Measurements from ENCODE around the gene RAP1GDS1. TPM values are rescaled to one million over a fixed set of nuclear protein-coding genes. Genes with fewer than 3 reads are reported as not detected.
A peak's percentile ranks its signal among the peaks of the same experiment; 100 is the strongest.

The RAP1GDS1 gene
- total RNA-seq, 1 experiment from 2014 or later, result 31.1 TPM

- H3K36me3 ChIP-seq (ENCODE audit: low read depth, low read length), result 0 out of 2 replicates have a peak, but pooled peaks cover 7% of the 10 kb centered on the region
- no peak overlapping the region for H3K27ac ChIP-seq (ENCODE audit: low read length)
- peaks cover 13% of the 10 kb centered on the region for H3K4me1 ChIP-seq (ENCODE audit: insufficient read depth, low read length)
- no peak overlapping the region for H3K4me3 ChIP-seq (ENCODE audit: low read length)
- ChIA-PET POLR2A (ENCODE audit: unreplicated experiment) (no interaction called here), CTCF (no interaction called here)
- H3K79me2 ChIP-seq (ENCODE audit: low read length), result peaks cover 99% of the 10 kb centered on the region
- H3K4me2 ChIP-seq (ENCODE audit: low read length), result no peak overlapping the region
- no peaks in the 10 kb centered on the region for H3K27me3 ChIP-seq (ENCODE audit: low read length)
- intact Hi-C loops (cut with micrococcal nuclease), result no loop called here
- no peaks in the 10 kb centered on the region for H3K9me3 ChIP-seq (ENCODE audit: low read length)
- DNase-seq (no peak), ATAC-seq (no peak)
- H4K20me1 ChIP-seq (ENCODE audit: low read length), result peaks cover 11% of the 10 kb centered on the region; the same call in 1 of the 2 replicates
- no peaks in the 10 kb centered on the region for H3K9me2 ChIP-seq (replicated peaks; ENCODE audit: low read length)
- TF ChIP-seq EZH2 (IDR thresholded peaks at IDR 0.05; ENCODE audit: low read length, unreplicated experiment), result no peak
- no peak for TF ChIP-seq EZH2phosphoT487 (IDR thresholded peaks at IDR 0.05; ENCODE audit: borderline replicate concordance, low read length)
- TF ChIP-seq CTCF (conservative IDR thresholded peaks at IDR 0.05; ENCODE audit: low read depth, low read length), result no peak
- H3F3A ChIP-seq (ENCODE audit: low read length, unreplicated experiment), result no peaks in the 10 kb centered on the region
- H2AFZ ChIP-seq (ENCODE audit: low read length), result no peak overlapping the region
- no peak overlapping the region for H3K9ac ChIP-seq (ENCODE audit: low read length)
- no TSS peak for BruUV-seq (replicated peaks)
These were observed 6.3 kb downstream of the RAP1GDS1 start for GRCh38 chr4:98267498-98267897.

DNA sequence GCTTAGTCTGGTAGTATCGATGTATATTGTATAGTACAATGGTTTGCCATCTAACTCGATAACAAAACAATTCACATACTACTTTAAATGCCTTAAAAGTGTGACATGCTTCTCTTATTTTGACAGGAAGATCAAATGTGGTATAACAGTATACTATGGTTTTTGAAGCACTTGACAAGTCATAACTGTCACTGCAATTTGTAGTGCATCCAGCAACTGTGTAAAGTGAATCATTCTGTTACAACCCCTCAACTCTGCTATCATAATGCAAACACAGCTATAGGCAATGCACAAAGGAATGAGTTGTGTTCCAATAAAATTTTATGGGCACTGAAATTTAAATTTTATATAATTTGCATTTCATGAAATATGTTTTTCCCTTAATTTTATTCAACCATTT, 14.0 kb downstream of the RAP1GDS1 start:
- no peaks in the 10 kb centered on the region for H3K36me3 ChIP-seq (ENCODE audit: low read depth, low read length)
- H3K4me2 ChIP-seq (ENCODE audit: low read length), result no peak overlapping the region
- ChIA-PET CTCF (no interaction called here), POLR2A (ENCODE audit: unreplicated experiment) (no interaction called here)
- H3K9me2 ChIP-seq (replicated peaks; ENCODE audit: low read length), result no peaks in the 10 kb centered on the region
- H3K4me3 ChIP-seq (ENCODE audit: low read length), result no peak overlapping the region
- peak; percentile 78 for ATAC-seq
- H3K9ac ChIP-seq (ENCODE audit: low read length), result no peak overlapping the region
- peak; percentile 22 for DNase-seq
- no peak overlapping the region for H3K27ac ChIP-seq (ENCODE audit: low read length)
- H3F3A ChIP-seq (ENCODE audit: low read length, unreplicated experiment), result no peaks in the 10 kb centered on the region
- BruUV-seq (replicated peaks), result no TSS peak
- H4K20me1 ChIP-seq (ENCODE audit: low read length), result no peaks in the 10 kb centered on the region
- H3K9me3 ChIP-seq (ENCODE audit: low read length), result no peaks in the 10 kb centered on the region
- H2AFZ ChIP-seq (ENCODE audit: low read length), result no peak overlapping the region
- intact Hi-C loops (cut with micrococcal nuclease), result no loop called here
- no peaks in the 10 kb centered on the region for H3K27me3 ChIP-seq (ENCODE audit: low read length)
- peaks cover 79% of the 10 kb centered on the region for H3K79me2 ChIP-seq (ENCODE audit: low read length)
- TF ChIP-seq EZH2phosphoT487 (IDR thresholded peaks at IDR 0.05; ENCODE audit: borderline replicate concordance, low read length), result no peak
- no peak for TF ChIP-seq EZH2 (IDR thresholded peaks at IDR 0.05; ENCODE audit: low read length, unreplicated experiment)
- no peak for TF ChIP-seq CTCF (conservative IDR thresholded peaks at IDR 0.05; ENCODE audit: low read depth, low read length)
- H3K4me1 ChIP-seq (ENCODE audit: insufficient read depth, low read length), result no peaks in the 10 kb centered on the region

DNA sequence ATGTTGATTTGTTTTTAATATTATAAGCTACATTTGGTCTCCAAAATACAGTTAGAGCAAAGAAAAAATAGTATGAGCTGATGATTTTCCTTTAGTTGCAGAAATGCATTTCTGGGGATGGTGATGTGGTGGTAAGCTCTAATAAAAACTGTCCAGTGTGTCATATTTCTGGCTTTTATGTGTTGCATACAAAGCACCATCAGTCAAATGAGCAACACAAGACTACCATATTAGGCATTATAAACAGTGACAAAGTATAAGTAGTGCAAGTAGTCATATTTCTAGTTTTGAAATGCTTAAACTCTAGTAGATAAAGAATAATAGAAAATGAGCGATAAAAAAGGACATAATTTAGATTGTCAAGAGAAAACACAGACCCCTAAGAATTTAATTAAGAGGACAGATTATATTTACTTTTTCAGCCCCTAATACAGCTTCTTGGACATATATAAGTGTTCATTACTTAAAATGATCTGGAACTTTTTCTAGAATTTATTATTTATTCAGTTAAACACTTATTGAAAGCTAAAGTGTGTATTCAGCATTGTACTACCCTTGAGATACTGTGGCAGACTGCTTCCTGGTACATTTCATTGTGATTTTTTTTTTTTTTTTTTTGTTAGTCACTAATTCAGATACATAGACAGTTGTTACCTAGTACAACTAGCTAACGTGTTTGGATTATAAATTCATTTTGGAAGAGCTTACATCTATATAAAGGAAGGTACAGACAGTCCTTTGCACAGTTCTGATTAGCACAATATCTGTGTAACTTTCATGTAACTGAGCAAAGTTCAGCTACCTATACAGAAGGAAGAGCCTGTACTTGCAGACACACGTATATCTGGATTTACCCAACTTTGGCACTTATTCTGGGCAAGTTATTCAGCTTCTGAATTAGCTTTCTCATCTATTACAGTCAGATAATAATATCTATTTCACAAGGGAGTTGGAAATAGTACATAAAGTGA, 22.3 kb downstream of the RAP1GDS1 start:
- Histone ChIP-seq H3K27me3 (ENCODE audit: low read length) (no peaks in the 10 kb centered on the region), H3F3A (ENCODE audit: low read length, unreplicated experiment) (no peaks in the 10 kb centered on the region), H4K20me1 (ENCODE audit: low read length) (no peaks in the 10 kb centered on the region), H2AFZ (ENCODE audit: low read length) (no peak overlapping the region), H3K9me3 (ENCODE audit: low read length) (no peaks in the 10 kb centered on the region), H3K36me3 (ENCODE audit: low read depth, low read length) (no peaks in the 10 kb centered on the region), H3K9me2 (replicated peaks; ENCODE audit: low read length) (no peaks in the 10 kb centered on the region), H3K4me1 (ENCODE audit: insufficient read depth, low read length) (peaks cover 12% of the 10 kb centered on the region), H3K27ac (ENCODE audit: low read length) (no peak overlapping the region), H3K4me2 (ENCODE audit: low read length) (no peak overlapping the region), H3K9ac (ENCODE audit: low read length) (no peak overlapping the region), H3K4me3 (ENCODE audit: low read length) (no peak overlapping the region), H3K79me2 (ENCODE audit: low read length) (peaks cover 48% of the 10 kb centered on the region)
- DNase-seq (peak; percentile 8), ATAC-seq (peak; percentile 54; the same call in 1 of the 2 replicates)
- CTCF ChIA-PET, result no interaction called here
- TF ChIP-seq EZH2 (IDR thresholded peaks at IDR 0.05; ENCODE audit: low read length, unreplicated experiment) (no peak), CTCF (conservative IDR thresholded peaks at IDR 0.05; ENCODE audit: low read depth, low read length) (no peak), EZH2phosphoT487 (IDR thresholded peaks at IDR 0.05; ENCODE audit: borderline replicate concordance, low read length) (no peak)
- intact Hi-C loops (cut with micrococcal nuclease), result no loop called here
- POLR2A ChIA-PET (ENCODE audit: unreplicated experiment), result interaction anchor here (0.7 kb wide), 2 partner anchors 23 to 171 kb away, joined by 3 to 5 read pairs; partner anchors contain the start of gene RAP1GDS1
- no TSS peak for BruUV-seq (replicated peaks)
